DOHH2 (cell line): Measurements from ENCODE around the gene NFIA.

ENCODE experiments used
- H3F3A ChIP-seq: fragments of 200-600 bp; sonication (generic), shearing (Covaris generic); 2 replicates; pipeline ENCODE4 v1.6.0; 2016; ENCODE audit warnings: antibody characterized with exemption, mild to moderate bottlenecking; ENCODE audit not compliant: control insufficient read depth, insufficient read depth
- H3K27ac ChIP-seq: fragments of 200-600 bp; sonication (generic); 2 replicates; pipeline ENCODE4 v1.5.1; 2014; ENCODE audit warnings: low read depth, mild to moderate bottlenecking, low read length, moderate library complexity
- H3K27me3 ChIP-seq: fragments of 200-600 bp; sonication (generic); 2 replicates; pipeline ENCODE4 v1.6.1; 2014; ENCODE audit warnings: mild to moderate bottlenecking, low read length, mixed read lengths; ENCODE audit not compliant: control insufficient read depth
- H3K36me3 ChIP-seq: fragments of 200-600 bp; sonication (generic); 2 replicates; pipeline ENCODE4 v1.6.1; 2014; ENCODE audit warnings: mild to moderate bottlenecking, low read length, moderate library complexity, mixed read lengths; ENCODE audit not compliant: control insufficient read depth
- H3K4me1 ChIP-seq: fragments of 200-600 bp; sonication (generic); 2 replicates; pipeline ENCODE4 v1.6.1; 2014; ENCODE audit warnings: mild to moderate bottlenecking, low read length, mixed read lengths; ENCODE audit not compliant: control insufficient read depth
- H3K4me2 ChIP-seq: fragments of 200-600 bp; sonication (generic); 2 replicates; pipeline ENCODE4 v1.6.0; 2014; ENCODE audit warnings: mild to moderate bottlenecking, low read length, moderate library complexity
- H3K4me3 ChIP-seq: fragments of 200-600 bp; sonication (generic); 2 replicates; pipeline ENCODE4 v1.5.1; 2014; ENCODE audit warnings: mild to moderate bottlenecking, low read length, mixed read lengths
- H3K79me2 ChIP-seq: fragments of 200-600 bp; sonication (generic); 2 replicates; pipeline ENCODE4 v1.6.1; 2014; ENCODE audit warnings: mild to moderate bottlenecking, low read length, mixed read lengths; ENCODE audit not compliant: control insufficient read depth
- H3K9me2 ChIP-seq: fragments of 200-600 bp; sonication (generic); replicated peaks from 2 replicates; pipeline ENCODE4 v1.6.1; 2014; ENCODE audit warnings: mild to moderate bottlenecking, low read length, mixed read lengths; ENCODE audit not compliant: control insufficient read depth
- H3K9me3 ChIP-seq: fragments of 200-600 bp; sonication (generic); 2 replicates; pipeline ENCODE4 v1.6.1; 2014; ENCODE audit warnings: antibody characterized with exemption, low read length, mixed read lengths; ENCODE audit not compliant: control insufficient read depth, insufficient read depth
- H4K20me1 ChIP-seq: fragments of 200-600 bp; sonication (generic); 2 replicates; pipeline ENCODE4 v1.6.0; 2014; ENCODE audit warnings: low read depth, mild to moderate bottlenecking, antibody characterized with exemption, low read length, moderate library complexity; ENCODE audit not compliant: control insufficient read depth, insufficient read depth
- CTCF ChIP-seq: fragments of 200-600 bp; sonication (generic); IDR thresholded peaks from one replicate; pipeline ENCODE4 v1.5.1; 2014; ENCODE audit warnings: antibody characterized with exemption, mild to moderate bottlenecking, low read depth, low read length; ENCODE audit not compliant: poor library complexity, severe bottlenecking
- EZH2phosphoT487 ChIP-seq: fragments of 200-600 bp; sonication (generic); IDR thresholded peaks from 2 replicates; pipeline ENCODE4 v1.6.1; 2017; ENCODE audit warnings: borderline replicate concordance, mild to moderate bottlenecking, antibody characterized with exemption, low read length, moderate library complexity, mixed read lengths

Gene NFIA

GRCh38 chr1:61076728-61077675 is 5.4 kb upstream of the NFIA start:
- TF ChIP-seq EZH2phosphoT487, result no peak
- no peak for TF ChIP-seq CTCF
- H3K79me2 ChIP-seq, result peaks cover 8% of the 10 kb centered on the region
- H3K9me3 ChIP-seq, result no peaks in the 10 kb centered on the region
- no peaks in the 10 kb centered on the region for H4K20me1 ChIP-seq
- H3K9me2 ChIP-seq, result no peaks in the 10 kb centered on the region
- no peaks in the 10 kb centered on the region for H3K27me3 ChIP-seq
- H3K4me3 ChIP-seq, result peak overlapping the region; percentile 90
- peak overlapping the region; percentile 98 for H3K4me2 ChIP-seq
- peak overlapping the region; percentile 96 for H3K27ac ChIP-seq
- H3K4me1 ChIP-seq, result peaks cover 48% of the 10 kb centered on the region
- H3K36me3 ChIP-seq, result no peaks in the 10 kb centered on the region
- peaks cover 47% of the 10 kb centered on the region for H3F3A ChIP-seq

GRCh38 chr1:61077676-61078541 is 4.5 kb upstream of the NFIA start:
- H3K4me2 ChIP-seq, result peak overlapping the region; percentile 98
- no peak for TF ChIP-seq EZH2phosphoT487
- TF ChIP-seq CTCF, result no peak
- H3K79me2 ChIP-seq, result peaks cover 13% of the 10 kb centered on the region
- peak overlapping the region; percentile 96 for H3K27ac ChIP-seq
- H3K4me3 ChIP-seq, result peak overlapping the region; percentile 90
- H3F3A ChIP-seq, result peaks cover 47% of the 10 kb centered on the region
- peaks cover 48% of the 10 kb centered on the region for H3K4me1 ChIP-seq
- H4K20me1 ChIP-seq, result no peaks in the 10 kb centered on the region
- no peaks in the 10 kb centered on the region for H3K36me3 ChIP-seq
- no peaks in the 10 kb centered on the region for H3K27me3 ChIP-seq
- no peaks in the 10 kb centered on the region for H3K9me2 ChIP-seq
- H3K9me3 ChIP-seq, result no peaks in the 10 kb centered on the region

GRCh38 chr1:61078618-61079295 is 3.6 kb upstream of the NFIA start:
- no peaks in the 10 kb centered on the region for H3K36me3 ChIP-seq
- peak overlapping the region; percentile 96 for H3K27ac ChIP-seq
- H3K4me3 ChIP-seq, result peak overlapping the region; percentile 90

More at GRCh38 chr1:61078618-61079295, 3.6 kb upstream of the NFIA start:
- Histone ChIP-seq H3K4me2 (peak overlapping the region; percentile 98), H3K79me2 (peaks cover 21% of the 10 kb centered on the region), H4K20me1 (no peaks in the 10 kb centered on the region), H3K27me3 (no peaks in the 10 kb centered on the region), H3K9me2 (no peaks in the 10 kb centered on the region), H3F3A (peaks cover 47% of the 10 kb centered on the region), H3K4me1 (peaks cover 49% of the 10 kb centered on the region), H3K9me3 (no peaks in the 10 kb centered on the region)
- no peak for TF ChIP-seq CTCF
- no peak for TF ChIP-seq EZH2phosphoT487
